Keratinocyte (primary cell): Measurements from ENCODE around the gene XCL2.

Source experiments
- CTCF ChIP-seq, 3 experiments: IDR thresholded peaks in 1 of 3; conservative IDR thresholded peaks in 1 of 3; optimal IDR thresholded peaks in 1 of 3; 2 replicates in 2 of 3; 3 replicates in 1 of 3; pipeline versions ENCODE3 to v1.5.1; 2011; ENCODE audit warnings: low read length in 3 of 3, mild to moderate bottlenecking in 3 of 3, moderate library complexity in 2 of 3, control low read depth in 1 of 3, inconsistent platforms in 1 of 3; ENCODE audit not compliant: insufficient read depth in 2 of 3; ENCODE audit errors: extremely low read depth in 1 of 3
- EZH2 ChIP-seq: IDR thresholded peaks from one replicate; pipeline ENCODE4 v1.6.1; 2012; ENCODE audit warnings: inconsistent platforms, mild to moderate bottlenecking, low read length, moderate library complexity

- TF ChIP-seq CTCF (optimal IDR thresholded peaks at IDR 0.05 in 1 of 3, IDR thresholded peaks at IDR 0.05 in 1 of 3, conservative IDR thresholded peaks at IDR 0.05 in 1 of 3; ENCODE audit: extremely low read depth in 1 of 3, insufficient read depth in 2 of 3, low read length in 3 of 3): no peak
- no peak for TF ChIP-seq EZH2
Observed at GRCh38 chr1:168509875-168510791, 33.7 kb downstream of the XCL2 start.
